ENCODE measurements around the gene TWF2. TPM values are rescaled to one million over a fixed set of nuclear protein-coding genes. Genes with fewer than 3 reads are reported as not detected.

The TWF2 gene
- polyA plus RNA-seq, 1 donor from 2014 or later = 61.7 TPM

DNA sequence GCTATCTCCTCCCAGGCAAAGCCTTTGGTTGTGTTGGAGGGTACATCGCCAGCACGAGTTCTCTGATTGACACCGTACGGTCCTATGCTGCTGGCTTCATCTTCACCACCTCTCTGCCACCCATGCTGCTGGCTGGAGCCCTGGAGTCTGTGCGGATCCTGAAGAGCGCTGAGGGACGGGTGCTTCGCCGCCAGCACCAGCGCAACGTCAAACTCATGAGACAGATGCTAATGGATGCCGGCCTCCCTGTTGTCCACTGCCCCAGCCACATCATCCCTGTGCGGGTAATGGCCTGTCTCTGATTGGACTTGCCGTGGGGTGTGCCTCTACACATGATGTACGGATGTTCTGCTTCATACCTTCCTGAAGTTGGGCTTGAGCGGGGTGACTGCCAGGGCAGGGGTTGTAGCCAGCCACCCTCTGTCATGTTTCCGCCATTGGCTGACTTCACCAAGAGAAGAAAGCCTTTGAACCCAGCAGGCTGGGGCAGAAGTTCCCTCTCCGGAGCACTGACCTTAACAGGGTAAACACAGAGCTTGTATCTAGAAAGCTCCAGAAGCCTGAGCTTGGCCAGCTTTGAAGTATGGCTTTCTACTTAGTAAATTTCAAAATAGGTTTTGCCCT, 27.6 kb downstream of the TWF2 start:
- no peak overlapping the region for H3K4me2 ChIP-seq (ENCODE audit: low read length)
- no peak overlapping the region for H3K27ac ChIP-seq (ENCODE audit: low read length)
- no peak for TF ChIP-seq RAD21 (conservative IDR thresholded peaks at IDR 0.05)
- no peak for TF ChIP-seq EZH2 (IDR thresholded peaks at IDR 0.05; ENCODE audit: borderline replicate concordance, insufficient read depth, low read length, poor library complexity, severe bottlenecking)
- TF ChIP-seq TAF1 (IDR thresholded peaks at IDR 0.05; ENCODE audit: low read depth) = no peak
- TF ChIP-seq SMC3 (conservative IDR thresholded peaks at IDR 0.05; ENCODE audit: poor library complexity) = no peak
- TF ChIP-seq POLR2AphosphoS5 (IDR thresholded peaks at IDR 0.05) = no peak
- TF ChIP-seq, protein P1, sequence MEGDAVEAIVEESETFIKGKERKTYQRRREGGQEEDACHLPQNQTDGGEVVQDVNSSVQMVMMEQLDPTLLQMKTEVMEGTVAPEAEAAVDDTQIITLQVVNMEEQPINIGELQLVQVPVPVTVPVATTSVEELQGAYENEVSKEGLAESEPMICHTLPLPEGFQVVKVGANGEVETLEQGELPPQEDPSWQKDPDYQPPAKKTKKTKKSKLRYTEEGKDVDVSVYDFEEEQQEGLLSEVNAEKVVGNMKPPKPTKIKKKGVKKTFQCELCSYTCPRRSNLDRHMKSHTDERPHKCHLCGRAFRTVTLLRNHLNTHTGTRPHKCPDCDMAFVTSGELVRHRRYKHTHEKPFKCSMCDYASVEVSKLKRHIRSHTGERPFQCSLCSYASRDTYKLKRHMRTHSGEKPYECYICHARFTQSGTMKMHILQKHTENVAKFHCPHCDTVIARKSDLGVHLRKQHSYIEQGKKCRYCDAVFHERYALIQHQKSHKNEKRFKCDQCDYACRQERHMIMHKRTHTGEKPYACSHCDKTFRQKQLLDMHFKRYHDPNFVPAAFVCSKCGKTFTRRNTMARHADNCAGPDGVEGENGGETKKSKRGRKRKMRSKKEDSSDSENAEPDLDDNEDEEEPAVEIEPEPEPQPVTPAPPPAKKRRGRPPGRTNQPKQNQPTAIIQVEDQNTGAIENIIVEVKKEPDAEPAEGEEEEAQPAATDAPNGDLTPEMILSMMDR (IDR thresholded peaks at IDR 0.05; ENCODE audit: poor library complexity, severe bottlenecking) = no peak
- TF ChIP-seq MXI1 (conservative IDR thresholded peaks at IDR 0.05; ENCODE audit: poor library complexity, severe bottlenecking) = no peak
- no peak for TF ChIP-seq EP300 (conservative IDR thresholded peaks at IDR 0.05; ENCODE audit: poor library complexity, severe bottlenecking)
- TF ChIP-seq, protein P2, sequence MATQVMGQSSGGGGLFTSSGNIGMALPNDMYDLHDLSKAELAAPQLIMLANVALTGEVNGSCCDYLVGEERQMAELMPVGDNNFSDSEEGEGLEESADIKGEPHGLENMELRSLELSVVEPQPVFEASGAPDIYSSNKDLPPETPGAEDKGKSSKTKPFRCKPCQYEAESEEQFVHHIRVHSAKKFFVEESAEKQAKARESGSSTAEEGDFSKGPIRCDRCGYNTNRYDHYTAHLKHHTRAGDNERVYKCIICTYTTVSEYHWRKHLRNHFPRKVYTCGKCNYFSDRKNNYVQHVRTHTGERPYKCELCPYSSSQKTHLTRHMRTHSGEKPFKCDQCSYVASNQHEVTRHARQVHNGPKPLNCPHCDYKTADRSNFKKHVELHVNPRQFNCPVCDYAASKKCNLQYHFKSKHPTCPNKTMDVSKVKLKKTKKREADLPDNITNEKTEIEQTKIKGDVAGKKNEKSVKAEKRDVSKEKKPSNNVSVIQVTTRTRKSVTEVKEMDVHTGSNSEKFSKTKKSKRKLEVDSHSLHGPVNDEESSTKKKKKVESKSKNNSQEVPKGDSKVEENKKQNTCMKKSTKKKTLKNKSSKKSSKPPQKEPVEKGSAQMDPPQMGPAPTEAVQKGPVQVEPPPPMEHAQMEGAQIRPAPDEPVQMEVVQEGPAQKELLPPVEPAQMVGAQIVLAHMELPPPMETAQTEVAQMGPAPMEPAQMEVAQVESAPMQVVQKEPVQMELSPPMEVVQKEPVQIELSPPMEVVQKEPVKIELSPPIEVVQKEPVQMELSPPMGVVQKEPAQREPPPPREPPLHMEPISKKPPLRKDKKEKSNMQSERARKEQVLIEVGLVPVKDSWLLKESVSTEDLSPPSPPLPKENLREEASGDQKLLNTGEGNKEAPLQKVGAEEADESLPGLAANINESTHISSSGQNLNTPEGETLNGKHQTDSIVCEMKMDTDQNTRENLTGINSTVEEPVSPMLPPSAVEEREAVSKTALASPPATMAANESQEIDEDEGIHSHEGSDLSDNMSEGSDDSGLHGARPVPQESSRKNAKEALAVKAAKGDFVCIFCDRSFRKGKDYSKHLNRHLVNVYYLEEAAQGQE (IDR thresholded peaks at IDR 0.05; ENCODE audit: borderline replicate concordance) = no peak
- no peaks in the 10 kb centered on the region for H3K79me2 ChIP-seq (replicated peaks; ENCODE audit: insufficient read depth, low read length)
- no peaks in the 10 kb centered on the region for H3K9me3 ChIP-seq (ENCODE audit: low read length)
- H3K4me3 ChIP-seq (ENCODE audit: low read length) = no peak overlapping the region
- H3K9ac ChIP-seq (ENCODE audit: low read length) = no peak overlapping the region
- H3K27me3 ChIP-seq (ENCODE audit: insufficient read depth, low read depth, low read length) = no peaks in the 10 kb centered on the region
- no peak overlapping the region for H2AFZ ChIP-seq (ENCODE audit: low read depth, low read length)
- H3K36me3 ChIP-seq (ENCODE audit: insufficient read depth, low read length) = peaks cover 3% of the 10 kb centered on the region
- H4K20me1 ChIP-seq (ENCODE audit: insufficient read depth) = no peaks in the 10 kb centered on the region
- H3K9me2 ChIP-seq (ENCODE audit: insufficient read depth, low read length) = no peaks in the 10 kb centered on the region
- no peaks in the 10 kb centered on the region for H3F3A ChIP-seq (ENCODE audit: insufficient read depth, low read length, poor library complexity, severe bottlenecking)

DNA sequence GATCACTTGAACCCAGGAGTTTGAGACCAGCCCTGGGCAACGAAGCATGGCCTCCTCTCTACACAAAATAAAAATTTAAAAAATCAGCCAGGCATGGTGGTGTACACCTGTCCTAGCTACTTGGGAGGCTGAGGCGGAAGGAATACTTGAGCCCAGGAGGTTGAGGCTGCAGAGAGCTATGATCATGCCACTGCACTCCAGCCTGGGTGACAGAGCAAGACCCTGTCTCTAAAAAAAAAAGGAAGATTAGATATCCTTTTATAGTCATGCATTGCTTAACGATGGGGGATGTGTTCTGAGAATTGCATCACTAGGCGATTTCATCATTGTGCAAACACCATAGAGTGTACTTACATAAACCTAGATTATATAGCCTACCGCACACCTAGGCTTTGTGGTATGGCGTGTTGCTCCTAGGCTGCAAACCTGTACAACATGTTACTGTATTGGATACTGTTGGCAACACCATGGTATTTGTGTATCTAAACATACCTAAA, 28.4 kb downstream of the TWF2 start:
- Histone ChIP-seq H3K9me3 (ENCODE audit: low read length) (no peaks in the 10 kb centered on the region), H2AFZ (ENCODE audit: low read depth, low read length) (no peak overlapping the region), H4K20me1 (ENCODE audit: insufficient read depth) (no peaks in the 10 kb centered on the region), H3K36me3 (ENCODE audit: insufficient read depth, low read length) (peaks cover 3% of the 10 kb centered on the region), H3K27ac (ENCODE audit: low read length) (no peak overlapping the region), H3F3A (ENCODE audit: insufficient read depth, low read length, poor library complexity, severe bottlenecking) (no peaks in the 10 kb centered on the region), H3K4me3 (ENCODE audit: low read length) (no peak overlapping the region), H3K79me2 (replicated peaks; ENCODE audit: insufficient read depth, low read length) (no peaks in the 10 kb centered on the region), H3K4me2 (ENCODE audit: low read length) (no peak overlapping the region), H3K27me3 (ENCODE audit: insufficient read depth, low read depth, low read length) (no peaks in the 10 kb centered on the region), H3K9me2 (ENCODE audit: insufficient read depth, low read length) (no peaks in the 10 kb centered on the region), H3K9ac (ENCODE audit: low read length) (no peak overlapping the region)
- TF ChIP-seq TAF1 (IDR thresholded peaks at IDR 0.05; ENCODE audit: low read depth) = no peak
- TF ChIP-seq EP300 (conservative IDR thresholded peaks at IDR 0.05; ENCODE audit: poor library complexity, severe bottlenecking) = no peak
- TF ChIP-seq, protein P1 (IDR thresholded peaks at IDR 0.05; ENCODE audit: poor library complexity, severe bottlenecking) = no peak
- TF ChIP-seq POLR2AphosphoS5 (IDR thresholded peaks at IDR 0.05) = no peak
- TF ChIP-seq RAD21 (conservative IDR thresholded peaks at IDR 0.05) = no peak
- no peak for TF ChIP-seq SMC3 (conservative IDR thresholded peaks at IDR 0.05; ENCODE audit: poor library complexity)
- no peak for TF ChIP-seq MXI1 (conservative IDR thresholded peaks at IDR 0.05; ENCODE audit: poor library complexity, severe bottlenecking)
- TF ChIP-seq, protein P2 (IDR thresholded peaks at IDR 0.05; ENCODE audit: borderline replicate concordance) = no peak
- no peak for TF ChIP-seq EZH2 (IDR thresholded peaks at IDR 0.05; ENCODE audit: borderline replicate concordance, insufficient read depth, low read length, poor library complexity, severe bottlenecking)

Data from neural cell (in vitro differentiated cells).